Keratinocyte (primary cell): ENCODE data around the gene BRI3BP.

Source experiments
- CTCF ChIP-seq, 3 experiments: IDR thresholded peaks in 1 of 3; conservative IDR thresholded peaks in 1 of 3; optimal IDR thresholded peaks in 1 of 3; 2 replicates in 2 of 3; 3 replicates in 1 of 3; pipeline versions ENCODE3 to v1.5.1; 2011; ENCODE audit warnings: low read length in 3 of 3, mild to moderate bottlenecking in 3 of 3, moderate library complexity in 2 of 3, control low read depth in 1 of 3, inconsistent platforms in 1 of 3; ENCODE audit not compliant: insufficient read depth in 2 of 3; ENCODE audit errors: extremely low read depth in 1 of 3
- EZH2 ChIP-seq: IDR thresholded peaks from one replicate; pipeline ENCODE4 v1.6.1; 2012; ENCODE audit warnings: inconsistent platforms, mild to moderate bottlenecking, low read length, moderate library complexity

DNA sequence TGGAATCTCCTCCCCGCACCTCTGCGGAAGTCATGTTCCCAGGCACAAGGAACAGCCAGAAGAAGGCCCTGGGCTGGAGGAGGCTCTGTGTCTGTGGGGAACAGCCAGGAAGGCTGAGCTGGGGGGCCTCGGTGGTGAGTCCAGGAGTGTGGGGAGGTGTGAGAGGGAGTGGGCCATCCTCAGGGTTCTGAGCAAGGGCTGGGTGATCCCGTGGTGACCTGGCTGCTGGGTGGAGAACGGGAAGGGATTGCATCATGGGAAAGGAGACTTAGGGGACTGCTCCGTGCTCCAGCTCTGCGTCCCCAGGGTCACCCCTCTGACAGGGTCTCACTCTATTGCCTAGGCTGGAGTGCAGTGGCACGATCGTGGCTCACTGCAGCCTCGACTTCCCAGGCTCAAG, 85.6 kb downstream of the BRI3BP start:
- no peak for TF ChIP-seq CTCF (optimal IDR thresholded peaks at IDR 0.05 in 1 of 3, IDR thresholded peaks at IDR 0.05 in 1 of 3, conservative IDR thresholded peaks at IDR 0.05 in 1 of 3; ENCODE audit: extremely low read depth in 1 of 3, insufficient read depth in 2 of 3, low read length in 3 of 3)
- TF ChIP-seq EZH2: no peak
